HG03521 (cell line): ENCODE results near the gene FGF21.
"Not testable (repeated sequence)": the region's sequence is repeated elsewhere in the genome, so short reads cannot be mapped to it uniquely, and the experiment has no call there.

Experiments
- ATAC-seq: cut with Tn5 transposase; IDR thresholded peaks from one replicate; pipeline ENCODE4 v1.9.1; 2021; ENCODE audit warnings: mild to moderate bottlenecking, moderate library complexity; ENCODE audit not compliant: unreplicated experiment

FGF21 gene

GRCh38 chr19:48755084-48755641 lies at the start of gene FGF21:
Gene FGF21 (plus strand): TSS chr19:48755524. CDS start chr19:48756237, 713 bp downstream.
- no peak for ATAC-seq

GRCh38 chr19:48708471-48708870 lies 46.9 kb upstream of the FGF21 start:
- no peak for ATAC-seq

- ATAC-seq, result no peak
Observed at GRCh38 chr19:48711106-48711662, 44.1 kb upstream of the FGF21 start.

GRCh38 chr19:48713041-48713863 lies 42.1 kb upstream of the FGF21 start:
- no peak for ATAC-seq

GRCh38 chr19:48713864-48714755 lies 41.2 kb upstream of the FGF21 start:
- peak; percentile 90 for ATAC-seq

GRCh38 chr19:48714759-48715675 lies 40.3 kb upstream of the FGF21 start:
- ATAC-seq, result no peak

GRCh38 chr19:48715681-48716171 lies 39.6 kb upstream of the FGF21 start:
- no peak for ATAC-seq

- no peak for ATAC-seq
Observed at GRCh38 chr19:48716562-48717291, 38.6 kb upstream of the FGF21 start.

GRCh38 chr19:48718106-48718505 lies 37.2 kb upstream of the FGF21 start:
- not testable (repeated sequence) for ATAC-seq

GRCh38 chr19:48718711-48719231 lies 36.6 kb upstream of the FGF21 start:
- no peak for ATAC-seq

- ATAC-seq, result no peak
Observed at GRCh38 chr19:48719263-48720171, 35.8 kb upstream of the FGF21 start, which contains the start of gene MAMSTR. Gene MAMSTR (minus strand): TSS chr19:48719725. CDS start chr19:48719031, 694 bp downstream.

- ATAC-seq, result no peak
Observed at GRCh38 chr19:48720251-48720612, 35.1 kb upstream of the FGF21 start.

GRCh38 chr19:48720613-48721296 lies 34.6 kb upstream of the FGF21 start:
- peak; percentile 73 for ATAC-seq

GRCh38 chr19:48722196-48722708 lies 33.1 kb upstream of the FGF21 start:
- ATAC-seq, result no peak

GRCh38 chr19:48724796-48725753 lies 30.2 kb upstream of the FGF21 start:
- no peak for ATAC-seq

- ATAC-seq, result no peak
Observed at GRCh38 chr19:48726556-48726955, 28.8 kb upstream of the FGF21 start.
